ENCODE data around the gene DHRS7B.

DNA sequence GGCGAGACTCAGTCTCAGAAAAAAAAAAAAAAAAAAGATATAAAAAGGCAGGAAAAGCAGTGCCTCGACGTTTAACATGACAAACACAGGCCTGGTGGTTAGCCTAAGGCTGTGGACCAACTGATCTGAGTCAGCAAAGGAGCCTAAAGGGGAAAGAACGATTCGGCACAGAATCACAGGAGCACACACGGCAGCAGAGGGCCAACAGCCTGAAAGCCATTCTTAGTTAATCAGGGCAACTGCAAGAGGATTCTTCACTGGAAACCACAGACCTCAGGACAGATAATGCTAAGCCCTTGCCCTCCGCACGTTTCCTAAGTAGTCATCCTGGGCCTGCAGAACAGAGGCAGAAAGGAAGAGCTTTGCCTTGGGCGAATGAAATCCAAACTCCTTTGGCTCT lies 72.5 kb downstream of the DHRS7B start:
- TF ChIP-seq POLR2A (IDR thresholded peaks at IDR 0.05) (no peak), CTCF (IDR thresholded peaks at IDR 0.05) (no peak), POLR2AphosphoS5 (IDR thresholded peaks at IDR 0.05) (no peak), EP300 (IDR thresholded peaks at IDR 0.05) (no peak)

Measured in suprapubic skin (tissue), 4 donors.